ENCODE data around the gene PHF8. TPM values are rescaled to one million over a fixed set of nuclear protein-coding genes. Genes with fewer than 3 reads are reported as not detected.

Gene PHF8
- 5.1 and 21.2 TPM in 2 replicates for total RNA-seq

DNA sequence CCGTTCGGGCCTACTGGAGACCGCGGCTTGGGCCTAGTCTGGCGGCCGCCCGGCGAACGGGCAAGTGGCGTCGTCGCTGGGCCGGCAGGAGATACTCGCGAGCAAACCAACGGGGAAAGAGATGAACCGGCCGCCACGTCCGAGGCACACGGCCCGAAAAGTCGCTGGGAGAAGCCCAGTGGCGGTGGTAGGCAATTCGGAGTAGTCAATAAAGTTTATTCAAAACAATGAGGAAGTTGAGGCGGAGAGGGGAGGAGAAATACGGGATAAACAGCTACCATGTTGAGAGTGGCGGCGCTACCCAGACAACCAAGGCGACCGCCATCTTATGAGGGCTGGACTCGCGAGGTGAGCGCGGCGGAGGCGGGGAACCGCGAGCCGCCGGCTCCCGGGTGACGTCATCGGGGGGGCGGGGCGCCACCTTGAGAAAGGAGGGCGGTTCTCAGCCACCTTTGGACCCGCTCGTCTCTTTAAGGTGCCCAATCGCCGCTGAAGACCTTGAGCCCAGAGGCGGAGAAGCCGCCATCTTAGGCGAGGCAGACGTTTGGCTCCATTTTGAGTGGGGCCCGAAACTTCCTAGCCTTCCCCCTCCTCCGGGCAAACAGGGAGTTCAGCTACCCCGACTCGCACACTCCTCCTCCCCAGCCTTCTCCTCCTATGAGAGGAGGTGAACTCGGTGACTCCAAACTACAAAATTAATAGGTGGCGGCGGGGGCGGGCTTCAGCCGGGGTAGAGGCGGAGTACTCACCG, at the start of gene PHF8:
TSS of gene PHF8 (minus strand) at position 348 of the 751 bp plus-strand sequence. CDS start 1,745 bp downstream, outside the sequence.

Other genes starting within 250 kb of the PHF8 start
- gene FAM120C, start 138.8 kb upstream of the PHF8 start, total RNA-seq = 1.8 and 2.9 TPM in 2 replicates

All from cardiac atrium fibroblast (primary cell).